T1000 (cell line): Measurements from ENCODE around the gene SEPSECS.

Source experiments
- DNase-seq: peaks from one replicate; lab custom pipeline; 2025; ENCODE audit warnings: mixed read lengths; lab: John Stamatoyannopoulos, UW

The SEPSECS gene

DNA sequence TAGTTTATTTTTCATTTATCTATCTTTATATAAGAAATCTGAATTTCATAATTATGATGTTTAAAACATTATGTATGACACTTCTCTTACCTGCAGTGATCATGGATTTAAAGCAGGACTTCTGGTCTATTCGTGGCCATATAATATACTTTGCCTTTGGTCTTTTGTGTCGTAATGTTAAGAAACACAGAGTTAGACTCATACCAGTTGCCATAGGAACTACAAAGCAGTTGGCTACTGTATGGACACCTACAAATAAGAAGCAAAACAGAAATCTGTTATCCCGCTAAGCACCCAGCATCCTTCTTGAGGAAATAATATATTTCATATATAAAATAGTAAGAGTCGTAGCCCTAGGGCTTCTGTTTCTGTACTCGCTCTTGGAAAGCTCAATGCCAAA, 4.3 kb downstream of the SEPSECS start:
- no peak for DNase-seq

DNA sequence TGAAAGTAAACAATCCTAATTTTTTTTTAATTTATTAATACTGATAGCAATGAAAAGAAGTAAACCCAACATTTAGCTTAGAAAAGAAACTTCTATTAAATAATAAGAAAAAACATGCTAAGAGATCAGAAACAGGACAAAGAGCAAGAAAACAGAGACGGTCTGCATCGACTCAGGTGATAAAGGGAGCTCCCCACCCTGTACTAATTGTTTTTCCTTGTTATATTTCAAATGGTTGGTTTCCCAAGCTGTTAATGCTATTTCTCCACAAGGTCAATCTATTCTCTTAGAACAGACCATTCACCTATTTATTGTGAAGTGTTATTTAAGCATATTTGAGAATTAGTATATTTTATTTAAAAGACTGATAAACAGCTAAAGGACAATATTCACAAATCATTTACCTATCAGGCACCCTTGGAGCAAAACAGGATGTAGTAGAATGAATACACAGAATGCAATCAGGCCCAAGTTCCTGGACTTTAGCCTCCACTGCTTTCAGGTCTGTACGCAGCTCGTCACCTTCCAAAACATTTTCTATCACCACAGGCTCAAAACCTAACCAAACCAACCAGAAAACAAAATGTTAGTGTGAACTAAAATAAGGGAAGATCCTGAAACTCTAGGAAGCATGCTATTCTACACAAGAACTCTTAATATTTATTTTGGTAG, 5.5 kb downstream of the SEPSECS start:
- no peak for DNase-seq

DNA sequence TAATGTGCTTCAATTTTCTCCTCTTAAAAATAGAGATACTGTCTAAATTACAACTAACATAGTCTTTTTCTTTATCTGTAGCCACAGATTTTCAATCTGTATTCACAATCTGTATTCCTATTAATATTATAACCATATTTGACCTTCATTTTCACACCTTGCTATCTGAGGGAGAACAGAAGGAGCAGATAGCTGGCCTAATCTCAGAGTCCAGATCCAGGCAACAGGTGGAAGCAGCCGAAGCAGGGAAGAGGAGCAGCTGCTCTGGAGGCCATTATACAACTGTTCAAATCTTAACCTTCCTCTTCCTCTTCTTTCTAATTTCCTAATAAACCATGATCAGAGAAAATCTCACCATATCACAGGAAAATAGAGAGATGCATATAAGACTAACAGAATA, 14.2 kb downstream of the SEPSECS start:
- no peak for DNase-seq

DNA sequence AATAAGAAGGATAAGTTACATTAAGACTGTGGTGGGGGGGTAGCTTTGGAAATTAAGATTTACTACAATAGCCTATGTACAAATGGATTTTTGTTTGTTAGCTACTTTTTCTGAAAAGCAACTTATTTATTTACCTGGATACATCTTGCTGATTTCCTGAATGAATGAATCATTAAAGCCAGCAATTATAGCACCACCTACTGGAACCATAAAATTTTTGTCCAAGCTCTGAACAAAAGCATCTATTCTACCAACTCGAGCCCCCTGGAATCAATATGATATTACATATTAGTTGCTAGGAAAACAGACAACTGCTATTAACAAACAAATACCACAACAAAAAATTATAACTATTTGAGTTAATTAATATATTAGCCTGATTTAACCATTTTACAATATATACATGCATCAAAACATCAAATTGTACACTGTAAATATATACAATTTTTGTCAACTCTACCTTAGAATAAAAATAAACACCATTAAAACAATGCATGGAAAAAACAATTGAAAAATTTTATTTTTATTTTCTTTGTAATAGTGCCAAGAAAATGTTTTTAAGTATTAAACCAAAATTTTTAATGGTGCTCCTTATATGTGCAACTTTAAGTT, 15.3 kb downstream of the SEPSECS start:
- DNase-seq, result no peak

DNA sequence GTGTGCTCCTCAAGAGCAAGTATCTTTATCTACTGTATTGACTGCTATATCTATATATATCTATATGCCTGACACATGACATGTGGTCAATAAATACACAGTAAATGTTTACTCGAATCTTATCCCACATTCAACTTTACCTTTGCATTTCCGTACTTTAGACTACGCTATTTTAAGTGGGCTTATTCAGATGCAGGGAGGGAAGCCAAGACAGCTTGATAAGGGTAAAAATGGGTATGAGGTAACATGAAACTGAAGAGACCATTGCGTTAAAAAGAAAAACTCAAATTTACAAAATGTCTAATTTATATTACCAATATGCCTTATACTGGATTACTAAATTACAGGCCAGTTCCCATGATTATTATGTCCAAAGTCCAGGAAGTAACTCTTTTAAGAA, 17.8 kb downstream of the SEPSECS start:
- no peak for DNase-seq

DNA sequence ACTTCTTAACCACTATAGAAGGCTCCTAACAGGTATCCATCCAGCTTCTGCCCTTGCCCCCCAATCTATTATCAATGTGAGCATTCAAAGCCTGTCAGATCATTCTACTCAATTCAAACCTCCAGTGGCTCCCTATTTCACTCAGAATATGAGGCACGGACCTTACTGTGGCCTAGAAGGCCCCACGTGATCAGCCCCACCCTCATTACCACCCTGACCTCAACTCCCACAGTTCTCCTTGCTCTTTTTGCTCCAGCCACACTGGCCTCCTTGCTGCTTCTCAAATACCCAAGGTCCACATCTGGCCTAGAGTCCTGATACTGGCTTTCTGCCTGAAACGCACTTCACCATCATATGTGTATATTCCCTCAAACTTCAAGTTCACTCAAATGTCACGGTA, 18.7 kb downstream of the SEPSECS start:
- no peak for DNase-seq

DNA sequence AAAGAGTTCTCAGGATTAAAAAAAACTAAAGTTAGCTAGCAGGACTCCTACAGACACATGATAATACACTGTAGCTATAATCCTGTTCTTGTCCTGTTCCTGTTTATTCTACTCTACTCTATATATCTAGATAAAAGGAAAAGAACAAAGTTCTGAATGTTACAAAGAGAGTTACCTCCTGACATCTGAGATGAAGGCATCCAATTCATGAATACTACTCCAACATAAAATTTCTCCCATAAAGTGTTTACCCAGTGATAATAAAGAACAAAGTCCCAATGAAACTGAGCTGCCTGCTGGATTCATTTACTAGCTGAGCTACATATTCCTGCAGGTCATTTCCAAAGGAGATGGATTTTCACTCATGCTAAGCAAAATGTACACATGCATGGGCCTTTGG, 27.1 kb downstream of the SEPSECS start:
- no peak for DNase-seq

DNA sequence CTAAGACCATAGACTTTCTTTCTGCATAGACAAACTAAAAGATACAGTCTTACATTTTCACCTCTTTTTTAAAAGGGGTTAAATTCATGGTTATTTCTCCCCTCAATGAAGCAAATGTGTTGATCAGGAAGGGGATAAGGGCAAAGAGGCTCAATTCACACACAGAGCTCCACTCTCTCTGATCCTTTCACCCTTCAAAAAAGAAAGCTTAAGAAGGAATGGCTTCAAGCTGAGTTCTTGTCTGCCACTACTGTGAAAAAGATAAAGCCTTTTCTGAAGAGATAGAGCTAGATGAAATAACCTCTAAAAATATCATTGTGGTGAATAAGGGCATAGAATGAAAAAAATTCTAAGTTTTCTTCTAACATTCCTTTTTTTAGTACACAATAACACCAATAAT, 28.3 kb downstream of the SEPSECS start:
- DNase-seq, result no peak

DNA sequence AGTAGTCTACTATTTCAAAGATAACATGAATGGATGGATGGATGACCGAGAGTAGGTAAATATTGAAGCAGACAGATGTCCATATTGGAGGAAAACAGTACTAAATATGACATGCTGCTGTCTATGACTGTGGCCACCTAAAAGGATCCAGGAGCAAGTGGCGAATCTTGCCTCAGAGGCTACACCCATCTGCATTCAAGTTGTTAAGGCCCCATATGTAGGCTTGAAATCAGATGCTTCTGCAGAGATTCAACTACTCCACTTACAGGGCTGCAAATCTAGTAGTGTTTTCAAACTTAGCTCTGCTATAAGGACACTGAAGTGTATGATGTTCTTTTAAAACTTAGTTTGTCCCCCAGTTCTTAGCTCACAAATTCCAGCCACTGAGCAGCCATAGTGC, 28.9 kb downstream of the SEPSECS start:
- no peak for DNase-seq

DNA sequence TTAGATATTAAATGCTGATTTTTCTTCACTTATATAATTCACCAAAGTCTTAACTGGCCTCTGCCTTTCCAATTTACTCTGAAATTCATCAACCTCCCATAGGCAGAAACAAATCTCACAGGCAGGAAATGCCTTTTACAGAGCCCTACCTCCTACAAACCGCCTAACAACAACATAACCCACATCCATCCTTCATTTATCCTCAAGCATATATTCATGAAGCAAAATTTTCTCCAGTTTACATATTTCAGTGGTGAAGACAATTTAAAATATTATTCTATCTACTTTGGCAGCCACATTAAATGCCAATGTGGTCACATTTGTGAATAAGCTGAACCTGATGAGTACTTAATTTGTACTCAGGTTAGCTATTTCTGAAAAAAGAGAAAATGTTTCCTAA, 30.3 kb downstream of the SEPSECS start:
- DNase-seq, result no peak

DNA sequence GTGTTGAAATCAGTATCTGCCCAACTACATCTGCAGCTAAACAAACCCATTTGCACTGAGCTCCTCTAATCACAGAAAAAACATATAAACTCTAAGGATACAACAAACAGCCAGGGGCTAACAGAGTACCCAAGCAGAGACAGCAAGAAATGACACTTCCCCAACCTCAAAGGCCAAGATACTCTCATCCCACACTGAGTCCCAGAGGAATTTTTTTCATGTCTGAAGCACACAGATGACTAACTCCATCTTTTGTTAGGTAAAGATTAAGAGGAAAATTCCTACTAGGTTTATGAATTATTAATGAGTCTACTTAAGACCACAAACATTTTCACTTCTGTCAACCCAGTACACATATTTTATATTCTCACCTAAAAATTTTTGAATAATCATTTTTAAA, 31.6 kb downstream of the SEPSECS start:
- DNase-seq, result no peak

DNA sequence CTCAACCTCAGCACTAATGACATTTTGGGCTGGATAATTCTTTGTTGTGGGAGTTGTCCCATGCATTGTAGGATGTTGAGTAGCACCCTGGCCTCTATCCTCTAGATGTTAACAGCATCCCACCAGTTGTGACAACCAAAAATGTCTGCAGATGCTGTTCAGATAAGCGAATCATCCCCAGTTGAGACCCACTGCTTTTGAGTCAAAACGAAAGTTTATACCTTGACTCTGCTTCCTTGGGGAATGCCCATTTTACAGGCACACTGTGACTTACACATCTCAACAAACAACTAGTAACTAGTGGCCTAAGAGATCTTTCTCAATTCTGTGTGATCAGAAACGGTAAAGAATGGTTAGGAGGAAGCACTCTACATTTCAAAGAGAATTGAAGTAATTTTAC, 37.0 kb downstream of the SEPSECS start:
- DNase-seq, result no peak

DNA sequence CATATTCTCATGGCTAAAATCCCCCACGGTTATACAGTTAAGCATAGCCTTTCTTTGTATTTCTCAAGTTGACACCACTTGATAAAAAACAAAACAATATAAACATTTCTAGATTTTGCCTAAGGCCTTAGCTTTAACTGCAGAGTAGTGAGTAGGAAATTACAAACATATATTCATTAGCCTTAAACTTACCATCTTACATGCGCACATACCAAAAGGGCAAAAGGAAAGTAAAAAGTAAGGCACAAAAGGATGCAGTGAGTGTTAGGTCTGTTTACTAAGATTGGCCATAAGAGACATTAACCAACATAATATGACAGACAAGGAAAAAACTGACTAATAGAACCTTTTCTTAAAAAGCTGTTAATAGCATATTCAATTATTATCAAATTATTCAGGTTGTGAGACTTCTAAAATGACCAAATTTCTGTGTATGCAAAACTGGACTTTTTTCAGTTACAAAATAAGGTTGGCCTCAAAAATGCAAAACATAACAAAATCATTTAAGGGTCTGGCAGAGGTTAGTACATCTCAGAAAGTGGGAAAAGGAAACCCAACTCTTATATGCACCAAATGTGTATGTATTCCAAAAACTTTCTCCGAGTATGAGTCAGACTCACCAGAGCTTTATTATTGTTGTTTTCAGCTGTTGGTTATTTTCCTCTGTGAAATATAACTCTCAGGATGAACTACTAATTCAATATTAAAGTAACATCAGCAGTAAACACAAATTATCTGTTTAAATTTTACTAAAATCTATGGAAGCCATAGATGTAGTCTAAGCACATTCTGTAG, 39.9 kb downstream of the SEPSECS start:
- DNase-seq, result no peak

DNA sequence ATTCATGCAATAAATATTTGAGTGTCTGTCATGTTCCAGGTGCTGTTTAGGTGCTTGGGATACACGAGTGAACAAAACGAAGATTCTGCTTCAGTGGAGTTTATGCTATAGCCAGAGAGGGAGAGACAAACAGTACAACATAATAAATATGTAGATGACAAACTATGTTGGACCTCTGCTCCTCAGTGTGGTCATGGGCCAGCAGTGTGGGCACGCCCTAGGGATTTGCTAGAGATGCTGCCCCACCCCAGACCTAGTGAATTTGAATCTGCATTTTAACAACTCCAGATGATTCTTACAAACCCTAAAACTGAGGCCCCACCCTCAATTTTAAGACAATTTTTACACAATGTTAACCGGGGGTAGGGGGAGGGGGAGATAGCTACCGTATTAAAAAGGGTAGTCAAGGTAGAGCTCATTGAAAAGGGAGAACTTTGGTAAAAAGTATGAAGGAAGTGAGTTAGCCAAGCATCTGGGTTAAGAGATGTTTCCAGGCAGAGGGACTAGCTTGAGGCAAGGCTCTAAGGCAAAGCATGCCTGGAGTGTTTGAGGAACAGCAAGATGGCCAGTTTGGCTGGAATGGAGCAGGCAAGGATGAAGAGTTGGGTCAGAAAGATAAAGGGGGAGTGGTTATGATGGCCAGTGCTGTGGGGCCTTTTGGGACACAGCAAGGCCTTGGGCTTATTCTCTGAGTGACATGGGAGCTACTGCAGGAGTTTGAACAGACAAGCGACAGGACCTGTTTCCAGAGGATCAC, 42.4 kb downstream of the SEPSECS start:
- DNase-seq, result no peak

DNA sequence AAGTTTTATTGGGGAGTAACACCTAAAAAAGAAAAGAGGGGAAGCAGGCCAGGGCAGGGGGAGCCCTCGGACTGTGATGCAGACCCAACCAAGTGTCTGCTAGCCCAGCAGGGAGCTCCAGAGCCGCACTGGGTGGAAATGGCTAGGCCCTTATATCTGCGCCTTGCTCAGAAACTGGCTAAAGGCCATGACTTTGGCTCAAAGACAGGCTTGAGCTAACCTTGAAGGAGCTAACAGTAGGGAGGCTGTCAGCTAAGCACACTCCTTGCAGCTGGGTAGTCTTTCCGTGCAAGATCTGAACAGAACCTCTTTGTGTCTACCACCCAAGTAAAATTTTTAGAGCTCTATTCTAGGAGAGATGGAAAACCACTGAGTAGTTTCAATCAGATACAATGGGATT, 43.0 kb downstream of the SEPSECS start:
- DNase-seq, result no peak

DNA sequence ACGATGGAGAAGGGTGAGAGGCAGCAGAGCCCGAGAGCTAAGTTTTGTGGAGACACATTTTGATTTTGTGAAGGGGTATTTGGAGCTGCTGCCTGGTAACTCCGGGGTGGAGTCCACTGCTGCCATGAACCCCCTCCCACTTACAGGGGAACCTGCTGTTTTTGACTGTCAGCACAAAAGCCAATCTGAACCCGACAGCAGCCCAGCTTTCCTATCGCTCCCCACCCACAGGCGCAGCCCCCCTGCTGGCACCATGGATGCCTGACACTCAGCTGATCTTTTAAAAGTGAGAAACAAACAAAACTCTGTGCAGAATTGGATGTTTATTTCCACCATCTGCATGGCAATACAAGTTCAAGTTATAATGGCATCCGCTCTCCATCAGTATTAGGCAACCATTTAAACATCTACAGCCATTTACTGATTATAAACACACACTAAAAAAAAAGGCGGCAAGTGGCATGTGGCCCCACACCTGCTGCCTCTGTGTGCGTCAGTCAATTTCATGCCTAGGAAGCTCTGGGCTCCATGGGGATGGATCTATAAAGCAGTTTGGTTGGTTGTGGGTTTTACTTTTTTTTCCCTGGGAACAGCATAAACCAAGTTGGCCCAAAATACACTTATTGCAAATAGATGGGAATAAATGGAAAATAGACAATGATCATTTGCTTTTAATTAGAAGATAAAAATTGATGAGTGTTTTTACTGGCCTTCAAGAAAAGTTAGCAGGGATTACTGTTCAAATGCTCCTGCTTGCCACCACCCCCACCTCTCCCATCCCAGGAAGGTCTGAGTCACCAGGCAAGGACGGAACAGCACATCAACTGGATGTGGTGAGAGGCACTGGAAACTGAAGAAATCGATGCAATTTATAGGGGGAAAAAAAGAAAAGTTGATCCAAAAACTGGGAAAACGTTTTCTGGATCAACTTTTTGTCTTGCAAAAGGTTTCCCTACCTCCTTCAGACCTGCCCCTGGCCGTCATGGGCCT, 46.0 kb downstream of the SEPSECS start:
- no peak for DNase-seq

DNA sequence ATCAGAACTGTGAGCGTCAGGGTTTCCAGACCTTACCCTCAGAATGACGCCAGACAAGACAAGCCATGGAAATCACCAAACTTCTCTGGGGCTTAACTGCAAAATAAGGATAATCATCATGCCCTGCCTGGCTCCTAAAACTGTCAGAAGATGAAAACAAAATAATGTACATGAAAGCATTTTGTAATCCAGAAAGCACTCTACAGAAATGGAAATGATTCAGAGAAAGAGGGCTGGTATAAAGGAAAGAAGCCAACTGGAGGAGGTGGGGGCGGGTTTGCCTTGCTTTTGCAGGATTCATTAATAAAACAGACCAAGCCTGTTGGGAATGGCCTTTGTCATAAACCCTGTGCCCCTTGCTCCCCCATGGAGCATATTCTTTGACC, 47.3 kb downstream of the SEPSECS start:
- DNase-seq, result no peak

DNA sequence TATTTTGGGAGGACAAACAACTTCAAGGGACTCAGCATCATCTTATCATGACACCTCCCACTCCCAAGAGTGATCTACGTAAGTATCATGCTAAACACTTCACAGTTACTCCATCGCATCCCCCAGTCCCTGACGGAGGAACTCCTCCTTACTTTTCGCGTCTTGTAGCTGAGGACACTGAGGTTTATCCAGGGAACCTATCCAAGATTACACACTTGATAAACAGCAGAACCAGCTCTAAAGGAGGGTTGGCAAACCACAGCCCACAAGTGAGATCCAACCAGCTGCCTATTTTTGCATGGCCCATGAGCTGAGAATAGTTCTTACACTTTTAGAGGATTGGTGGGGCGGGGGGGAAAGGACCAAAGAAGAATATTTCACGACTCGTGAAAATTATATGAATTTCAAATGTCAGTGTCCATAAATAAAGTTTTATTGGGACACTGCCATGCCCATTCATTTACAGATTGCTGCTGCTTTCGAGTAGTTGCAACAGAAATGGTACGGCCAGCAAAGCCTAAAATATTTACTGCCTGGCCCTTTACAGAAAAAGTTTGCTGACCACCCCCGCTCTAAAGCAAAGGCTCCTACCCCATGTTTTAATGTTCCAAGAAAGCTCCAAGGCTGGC, 47.8 kb downstream of the SEPSECS start:
- DNase-seq, result no peak

DNA sequence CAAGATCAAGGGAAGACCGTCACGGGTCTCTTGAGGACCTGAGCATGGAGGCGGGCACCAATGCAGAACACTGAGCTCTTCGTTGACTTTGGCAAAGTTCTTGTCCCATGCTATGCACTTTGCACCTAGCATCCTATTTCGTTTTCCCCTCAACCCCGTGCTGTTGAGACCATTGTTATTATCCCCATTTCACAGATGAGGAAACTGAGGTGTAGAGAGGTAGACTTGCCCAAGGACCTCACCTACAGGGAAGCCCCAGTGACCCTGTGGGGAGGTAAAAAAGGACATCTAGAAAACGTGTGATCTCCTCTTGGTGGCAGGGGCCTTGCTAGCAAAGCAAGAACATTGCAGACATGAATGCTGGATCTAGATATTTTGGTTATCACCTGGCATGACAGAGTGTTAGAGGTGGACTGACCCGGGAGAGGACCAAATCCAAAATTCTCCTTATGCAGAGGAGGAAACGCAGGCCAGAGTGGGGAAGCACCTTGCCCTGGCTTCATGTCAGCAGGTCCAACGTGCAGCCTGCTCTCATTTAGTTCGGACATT, 48.5 kb downstream of the SEPSECS start:
- no peak for DNase-seq

DNA sequence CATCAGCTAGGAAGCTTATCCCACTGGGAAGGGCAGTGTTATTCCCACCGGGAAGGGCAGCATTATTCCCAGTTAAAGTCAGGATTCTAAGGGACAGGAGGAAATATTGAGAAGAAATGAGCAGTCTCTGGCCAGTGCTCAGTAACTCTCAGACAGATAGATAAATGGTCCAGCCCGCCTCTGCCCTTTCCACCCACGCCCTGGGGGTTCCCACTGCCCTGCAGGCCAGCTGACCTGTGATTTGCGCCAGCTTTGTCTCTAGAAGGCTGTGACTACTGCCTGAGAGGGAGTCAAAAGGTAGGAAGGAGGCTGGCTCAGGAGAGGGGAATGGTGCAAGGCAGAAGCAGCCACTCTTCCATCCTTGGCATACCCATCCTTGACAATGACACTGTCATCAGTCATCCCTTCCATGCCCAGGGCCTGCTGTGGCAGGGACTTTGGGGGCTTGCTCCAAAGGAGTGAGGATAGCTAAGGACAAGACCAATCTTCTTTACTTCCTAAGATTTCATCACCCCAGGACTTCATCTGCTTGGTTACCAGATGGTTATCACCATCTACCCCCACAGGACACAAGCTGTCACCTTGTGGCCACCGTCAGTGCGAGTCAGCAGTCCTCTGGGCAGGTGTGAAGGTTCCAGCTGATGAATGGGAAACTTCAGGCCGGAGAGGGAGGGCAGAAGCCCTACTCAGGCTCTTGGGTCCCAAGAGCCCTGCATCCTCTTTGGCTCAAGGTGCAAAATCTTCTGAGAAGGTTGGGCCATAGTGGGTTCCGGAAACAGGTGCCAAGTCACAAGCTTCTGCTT, 49.5 kb downstream of the SEPSECS start:
- no peak for DNase-seq
